Endothelial cell (in vitro differentiated cells): ENCODE results near the gene APOL4. TPM values are rescaled to one million over a fixed set of nuclear protein-coding genes. Genes with fewer than 3 reads are reported as not detected.
A peak's percentile ranks its signal among the peaks of the same experiment; 100 is the strongest.

Experiments used
- DNase-seq: peaks from one replicate; pipeline ENCODE4 v3.0.0; 2021; ENCODE audit warnings: low spot score
- H3K27ac Mint-ChIP-seq: one replicate; pipeline ENCODE4 v1.8.0; 2021; ENCODE audit warnings: mixed read lengths, inconsistent platforms; ENCODE audit not compliant: unreplicated experiment
- H3K27me3 Mint-ChIP-seq: one replicate; pipeline ENCODE4 v1.8.0; 2021; ENCODE audit warnings: mild to moderate bottlenecking, moderate library complexity, mixed read lengths, inconsistent platforms; ENCODE audit not compliant: unreplicated experiment
- H3K36me3 Mint-ChIP-seq: one replicate; pipeline ENCODE4 v1.8.0; 2021; ENCODE audit warnings: mild to moderate bottlenecking, low read depth, mixed read lengths, inconsistent platforms; ENCODE audit not compliant: unreplicated experiment
- H3K4me1 Mint-ChIP-seq: one replicate; pipeline ENCODE4 v1.8.0; 2021; ENCODE audit warnings: mild to moderate bottlenecking, mixed read lengths, inconsistent platforms; ENCODE audit not compliant: unreplicated experiment
- H3K4me3 Mint-ChIP-seq: one replicate; pipeline ENCODE4 v1.8.0; 2021; ENCODE audit warnings: mild to moderate bottlenecking, mixed read lengths, inconsistent platforms; ENCODE audit not compliant: unreplicated experiment
- H3K9me3 Mint-ChIP-seq: one replicate; pipeline ENCODE4 v1.8.0; 2021; ENCODE audit warnings: mixed read lengths, inconsistent platforms; ENCODE audit not compliant: unreplicated experiment
- CTCF ChIP-seq: fragments of 200-600 bp; sonication (generic); IDR thresholded peaks from one replicate; pipeline ENCODE4 v1.5.0; 2021; ENCODE audit warnings: antibody characterized with exemption; ENCODE audit not compliant: unreplicated experiment
- total RNA-seq: library from RNA; stranded (reverse); fragmentation: NEBNext Ultra II Directional; extraction: Animal tissue kit (Norgen Biotek cat#: 25700); gene quantifications from one replicate; pipeline ENCODE4 v1.2.1, GENCODE V29; 2021; ENCODE audit not compliant: unreplicated experiment

Gene APOL4
- total RNA-seq, 1 donor from 2014 or later: 4.4 TPM

- H3K4me1 Mint-ChIP-seq: peaks cover 42% of the 10 kb centered on the region
- no peaks in the 10 kb centered on the region for H3K9me3 Mint-ChIP-seq
- no peak for DNase-seq
- H3K27me3 Mint-ChIP-seq: peaks cover 8% of the 10 kb centered on the region
- peak overlapping the region; percentile 93 for H3K4me3 Mint-ChIP-seq
- H3K36me3 Mint-ChIP-seq: peaks cover 15% of the 10 kb centered on the region
- peak overlapping the region; percentile 95 for H3K27ac Mint-ChIP-seq
- TF ChIP-seq CTCF: no peak
Observed at GRCh38 chr22:36239150-36239400, 37.5 kb upstream of the APOL4 start.

- peaks cover 8% of the 10 kb centered on the region for H3K27me3 Mint-ChIP-seq
- H3K4me3 Mint-ChIP-seq: peak overlapping the region; percentile 93
- H3K9me3 Mint-ChIP-seq: no peaks in the 10 kb centered on the region
- no peak for TF ChIP-seq CTCF
- H3K4me1 Mint-ChIP-seq: peaks cover 44% of the 10 kb centered on the region
- no peak for DNase-seq
- H3K36me3 Mint-ChIP-seq: peaks cover 19% of the 10 kb centered on the region
- H3K27ac Mint-ChIP-seq: peak overlapping the region; percentile 95
Observed at GRCh38 chr22:36238373-36239149, 37.0 kb upstream of the APOL4 start.

GRCh38 chr22:36237462-36238372, 36.1 kb upstream of the APOL4 start:
- peak overlapping the region; percentile 63 for H3K4me3 Mint-ChIP-seq
- H3K27ac Mint-ChIP-seq: peak overlapping the region; percentile 78
- no peak for TF ChIP-seq CTCF
- H3K4me1 Mint-ChIP-seq: peaks cover 44% of the 10 kb centered on the region
- H3K36me3 Mint-ChIP-seq: peaks cover 26% of the 10 kb centered on the region
- H3K9me3 Mint-ChIP-seq: no peaks in the 10 kb centered on the region
- peaks cover 8% of the 10 kb centered on the region for H3K27me3 Mint-ChIP-seq
- no peak for DNase-seq

- Mint-ChIP-seq H3K4me1 (peaks cover 47% of the 10 kb centered on the region), H3K27ac (no peak overlapping the region), H3K4me3 (peak overlapping the region; percentile 62), H3K27me3 (peaks cover 12% of the 10 kb centered on the region), H3K36me3 (peaks cover 34% of the 10 kb centered on the region), H3K9me3 (no peaks in the 10 kb centered on the region)
- TF ChIP-seq CTCF: no peak
- DNase-seq: no peak
Observed at GRCh38 chr22:36236388-36237319, 35.0 kb upstream of the APOL4 start.
